Neural progenitor cell (in vitro differentiated cells): ENCODE data around the gene TSPEAR.

ENCODE experiments used
- EZH2 ChIP-seq: fragments of 200-600 bp; sonication (generic); IDR thresholded peaks from 2 replicates; pipeline ENCODE4 v1.6.1; 2017; ENCODE audit warnings: antibody characterized with exemption, mild to moderate bottlenecking, moderate library complexity
- EZH2phosphoT487 ChIP-seq: fragments of 200-600 bp; sonication (generic); IDR thresholded peaks from 2 replicates; pipeline ENCODE4 v1.6.1; 2017; ENCODE audit warnings: antibody characterized with exemption
- TF ChIP-seq, protein P1 (sequence below): fragments of 200-600 bp; sonication (generic); IDR thresholded peaks from 2 replicates; pipeline ENCODE4 v1.5.1; 2017; ENCODE audit warnings: antibody characterized with exemption, mild to moderate bottlenecking

DNA sequence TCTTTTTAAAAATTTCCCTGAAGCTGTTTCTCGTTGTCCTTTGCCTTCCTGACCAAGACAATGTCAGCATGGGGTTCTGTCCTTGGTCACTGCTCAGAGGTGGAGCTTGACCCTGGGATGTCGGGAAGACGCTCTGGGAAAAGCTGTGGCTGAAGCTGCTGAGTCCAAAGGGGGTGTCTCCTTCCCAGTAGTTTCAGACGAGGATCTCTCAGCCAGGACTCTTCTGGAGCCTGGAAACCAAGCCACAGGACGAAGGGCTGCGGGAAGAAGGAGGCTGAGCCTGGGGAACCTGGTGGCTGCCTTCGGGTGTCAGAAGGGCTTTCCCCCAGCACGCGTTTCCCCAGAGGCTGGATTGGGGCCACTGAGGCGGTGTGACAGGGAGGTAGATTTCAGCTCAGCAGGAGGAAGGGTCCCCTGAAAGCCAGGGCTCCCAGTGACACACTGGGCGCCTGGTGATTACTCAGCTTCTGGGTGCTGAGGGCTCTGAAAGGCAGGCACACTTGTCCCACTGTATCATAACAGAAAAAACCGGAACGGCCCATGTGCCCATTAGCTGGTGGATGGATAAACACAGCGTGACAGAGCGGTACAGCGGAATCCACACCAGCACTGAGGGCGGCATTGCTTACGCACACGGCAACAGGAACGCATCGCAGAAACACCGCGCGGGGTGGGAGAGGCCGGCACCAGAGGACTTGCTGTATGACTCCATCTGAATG, 24.4 kb downstream of the TSPEAR start:
- no peak for TF ChIP-seq EZH2
- TF ChIP-seq, protein P1, sequence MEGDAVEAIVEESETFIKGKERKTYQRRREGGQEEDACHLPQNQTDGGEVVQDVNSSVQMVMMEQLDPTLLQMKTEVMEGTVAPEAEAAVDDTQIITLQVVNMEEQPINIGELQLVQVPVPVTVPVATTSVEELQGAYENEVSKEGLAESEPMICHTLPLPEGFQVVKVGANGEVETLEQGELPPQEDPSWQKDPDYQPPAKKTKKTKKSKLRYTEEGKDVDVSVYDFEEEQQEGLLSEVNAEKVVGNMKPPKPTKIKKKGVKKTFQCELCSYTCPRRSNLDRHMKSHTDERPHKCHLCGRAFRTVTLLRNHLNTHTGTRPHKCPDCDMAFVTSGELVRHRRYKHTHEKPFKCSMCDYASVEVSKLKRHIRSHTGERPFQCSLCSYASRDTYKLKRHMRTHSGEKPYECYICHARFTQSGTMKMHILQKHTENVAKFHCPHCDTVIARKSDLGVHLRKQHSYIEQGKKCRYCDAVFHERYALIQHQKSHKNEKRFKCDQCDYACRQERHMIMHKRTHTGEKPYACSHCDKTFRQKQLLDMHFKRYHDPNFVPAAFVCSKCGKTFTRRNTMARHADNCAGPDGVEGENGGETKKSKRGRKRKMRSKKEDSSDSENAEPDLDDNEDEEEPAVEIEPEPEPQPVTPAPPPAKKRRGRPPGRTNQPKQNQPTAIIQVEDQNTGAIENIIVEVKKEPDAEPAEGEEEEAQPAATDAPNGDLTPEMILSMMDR, result no peak
- TF ChIP-seq EZH2phosphoT487, result no peak
